Cardiac muscle cell (in vitro differentiated cells and primary cell): ENCODE data around the gene IFNL2. TPM values are rescaled to one million over a fixed set of nuclear protein-coding genes. Genes with fewer than 3 reads are reported as not detected.

Experiments
- DNase-seq, 2 donors: peaks; one replicate each; pipeline versions ENCODE4 v3.0.0 to v3.0.0-alpha.2; 2010 to 2017; ENCODE audit warnings: low read depth in 1 of 2, low spot score in 1 of 2
- H3K27ac ChIP-seq: fragments of 200-600 bp; sonication (generic); 2 replicates; pipeline ENCODE4 v1.5.1; 2016
- H3K27me3 ChIP-seq: fragments of 200-600 bp; sonication (generic); 2 replicates; pipeline ENCODE4 v1.6.0; 2016; ENCODE audit warnings: control low read depth
- H3K36me3 ChIP-seq: fragments of 200-600 bp; sonication (generic); 2 replicates; pipeline ENCODE4 v1.5.1; 2016; ENCODE audit warnings: control low read depth
- H3K4me1 ChIP-seq: fragments of 200-600 bp; sonication (generic); 2 replicates; pipeline ENCODE4 v1.8.1; 2017; ENCODE audit warnings: low read depth, mild to moderate bottlenecking, mixed run types
- H3K4me3 ChIP-seq: fragments of 200-600 bp; sonication (generic); 2 replicates; pipeline ENCODE4 v1.5.1; 2016; ENCODE audit warnings: mild to moderate bottlenecking
- H3K9me3 ChIP-seq: fragments of 200-600 bp; sonication (generic); 2 replicates; pipeline ENCODE4 v1.5.1; 2017; ENCODE audit warnings: low read depth, mild to moderate bottlenecking, control low read depth
- polyA plus RNA-seq: library from polyadenylated mRNA; unstranded; fragments of >200 nt; fragmentation: Nextera tagmentation; extraction: Ambion mirVana; gene quantifications from 2 replicates; pipeline ENCODE4 v1.2.1, GENCODE V29; 2016
- total RNA-seq: library from RNA; depleted of rRNA; stranded (reverse); fragments of >200 nt; gene quantifications from 2 replicates; pipeline ENCODE4 v1.2.3, GENCODE V29; 2016
- TF ChIP-seq, protein P1 (sequence below): IDR thresholded peaks from 2 replicates; pipeline ENCODE4 v1.5.1; 2012; ENCODE audit warnings: low read depth, mild to moderate bottlenecking, low read length

The IFNL2 gene
- total and polyA plus RNA-seq, 2 experiments from 2014 or later, result not detected

DNA sequence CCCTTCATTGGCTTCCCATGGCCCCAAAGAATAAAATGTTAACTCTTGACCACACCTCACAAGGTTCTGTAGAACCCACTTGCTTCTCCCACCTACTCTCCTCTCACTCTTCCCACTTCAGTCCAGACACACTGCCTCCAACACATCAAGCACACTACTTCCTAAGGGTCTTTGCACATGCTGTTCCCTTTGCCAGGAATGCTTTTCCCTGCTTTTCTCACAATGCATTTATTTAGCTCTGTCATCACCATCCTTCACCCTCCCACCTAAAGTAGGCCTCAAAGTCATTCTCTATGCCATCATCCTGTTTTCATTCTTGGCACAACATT lies 36.0 kb downstream of the IFNL2 start:
- Histone ChIP-seq H3K9me3 (no peaks in the 10 kb centered on the region), H3K27me3 (no peaks in the 10 kb centered on the region), H3K36me3 (no peaks in the 10 kb centered on the region), H3K4me3 (no peak overlapping the region), H3K4me1 (peaks cover 29% of the 10 kb centered on the region), H3K27ac (peak overlapping the region; percentile 62)
- TF ChIP-seq, protein P1, sequence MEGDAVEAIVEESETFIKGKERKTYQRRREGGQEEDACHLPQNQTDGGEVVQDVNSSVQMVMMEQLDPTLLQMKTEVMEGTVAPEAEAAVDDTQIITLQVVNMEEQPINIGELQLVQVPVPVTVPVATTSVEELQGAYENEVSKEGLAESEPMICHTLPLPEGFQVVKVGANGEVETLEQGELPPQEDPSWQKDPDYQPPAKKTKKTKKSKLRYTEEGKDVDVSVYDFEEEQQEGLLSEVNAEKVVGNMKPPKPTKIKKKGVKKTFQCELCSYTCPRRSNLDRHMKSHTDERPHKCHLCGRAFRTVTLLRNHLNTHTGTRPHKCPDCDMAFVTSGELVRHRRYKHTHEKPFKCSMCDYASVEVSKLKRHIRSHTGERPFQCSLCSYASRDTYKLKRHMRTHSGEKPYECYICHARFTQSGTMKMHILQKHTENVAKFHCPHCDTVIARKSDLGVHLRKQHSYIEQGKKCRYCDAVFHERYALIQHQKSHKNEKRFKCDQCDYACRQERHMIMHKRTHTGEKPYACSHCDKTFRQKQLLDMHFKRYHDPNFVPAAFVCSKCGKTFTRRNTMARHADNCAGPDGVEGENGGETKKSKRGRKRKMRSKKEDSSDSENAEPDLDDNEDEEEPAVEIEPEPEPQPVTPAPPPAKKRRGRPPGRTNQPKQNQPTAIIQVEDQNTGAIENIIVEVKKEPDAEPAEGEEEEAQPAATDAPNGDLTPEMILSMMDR, result no peak
- DNase-seq, result no peak

DNA sequence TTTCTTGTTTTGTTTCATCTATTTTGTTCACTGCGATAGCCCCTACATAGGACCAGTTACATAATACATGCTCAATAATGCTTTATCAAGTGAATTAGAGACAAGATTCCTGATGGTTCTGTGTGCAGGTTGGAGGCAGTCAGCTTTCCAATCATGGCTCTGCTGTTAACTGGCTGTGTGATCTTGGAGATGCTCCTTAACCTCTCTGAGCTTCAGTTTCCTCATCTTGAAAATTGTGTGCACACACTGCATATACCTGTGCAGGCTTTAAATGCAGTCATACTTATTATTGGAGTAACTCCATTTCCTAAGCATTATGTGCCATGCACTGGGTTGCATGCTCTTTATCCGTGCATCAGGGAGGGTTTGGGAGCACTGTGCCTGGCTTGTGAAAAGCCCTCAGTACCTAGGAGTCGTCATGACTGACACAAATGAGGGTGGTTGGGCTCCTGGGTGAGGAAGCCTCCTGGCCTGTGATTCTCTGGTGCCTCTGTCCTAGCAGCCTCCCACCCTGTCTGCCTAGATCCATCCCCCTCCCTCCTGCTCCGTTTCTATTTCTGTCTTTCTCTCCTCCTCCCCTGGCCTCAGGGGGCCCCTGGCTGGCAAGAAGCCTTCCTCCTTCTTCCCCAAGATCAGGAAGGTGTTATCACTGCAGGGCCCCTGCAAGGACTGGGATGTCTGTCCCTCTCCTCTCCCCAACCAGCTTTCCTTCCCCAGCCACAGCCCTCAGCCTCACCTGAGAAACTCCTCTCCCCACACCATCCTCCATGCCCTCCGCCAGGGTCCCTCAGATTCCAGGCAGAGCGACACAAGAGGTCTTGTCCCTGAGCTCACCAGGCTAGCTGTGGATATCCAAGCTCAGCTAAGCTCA lies 36.7 kb downstream of the IFNL2 start:
- Histone ChIP-seq H3K27me3 (no peaks in the 10 kb centered on the region), H3K27ac (peak overlapping the region; percentile 41), H3K4me1 (peaks cover 29% of the 10 kb centered on the region), H3K36me3 (no peaks in the 10 kb centered on the region), H3K9me3 (no peaks in the 10 kb centered on the region), H3K4me3 (no peak overlapping the region)
- DNase-seq, result peak in 1 of 2 donors; percentile 67
- TF ChIP-seq, protein P1, result no peak

DNA sequence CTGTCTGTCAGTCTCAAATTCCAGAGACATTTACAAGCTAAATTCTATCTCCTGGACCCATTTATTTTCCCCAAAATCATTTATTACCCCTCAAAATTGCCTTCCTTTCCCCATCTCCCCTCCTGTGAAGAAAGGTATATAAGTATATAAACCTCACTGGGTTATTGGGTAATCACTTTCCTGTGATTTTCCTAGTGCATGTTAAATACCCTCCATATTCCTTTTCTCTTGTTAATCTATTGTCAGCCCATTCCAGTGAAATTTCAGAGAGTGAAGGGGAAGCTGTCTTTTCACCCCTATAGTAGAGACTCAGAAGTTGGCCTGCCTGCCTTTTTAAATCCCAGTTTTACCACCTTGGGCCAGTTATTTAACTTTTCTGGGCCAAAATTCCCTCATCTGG lies 37.9 kb downstream of the IFNL2 start:
- no peaks in the 10 kb centered on the region for H3K36me3 ChIP-seq
- H3K27ac ChIP-seq, result peak overlapping the region; percentile 41
- no peak for DNase-seq
- TF ChIP-seq, protein P1, result no peak
- H3K4me3 ChIP-seq, result no peak overlapping the region
- H3K27me3 ChIP-seq, result no peaks in the 10 kb centered on the region
- peaks cover 34% of the 10 kb centered on the region for H3K4me1 ChIP-seq
- H3K9me3 ChIP-seq, result no peaks in the 10 kb centered on the region

DNA sequence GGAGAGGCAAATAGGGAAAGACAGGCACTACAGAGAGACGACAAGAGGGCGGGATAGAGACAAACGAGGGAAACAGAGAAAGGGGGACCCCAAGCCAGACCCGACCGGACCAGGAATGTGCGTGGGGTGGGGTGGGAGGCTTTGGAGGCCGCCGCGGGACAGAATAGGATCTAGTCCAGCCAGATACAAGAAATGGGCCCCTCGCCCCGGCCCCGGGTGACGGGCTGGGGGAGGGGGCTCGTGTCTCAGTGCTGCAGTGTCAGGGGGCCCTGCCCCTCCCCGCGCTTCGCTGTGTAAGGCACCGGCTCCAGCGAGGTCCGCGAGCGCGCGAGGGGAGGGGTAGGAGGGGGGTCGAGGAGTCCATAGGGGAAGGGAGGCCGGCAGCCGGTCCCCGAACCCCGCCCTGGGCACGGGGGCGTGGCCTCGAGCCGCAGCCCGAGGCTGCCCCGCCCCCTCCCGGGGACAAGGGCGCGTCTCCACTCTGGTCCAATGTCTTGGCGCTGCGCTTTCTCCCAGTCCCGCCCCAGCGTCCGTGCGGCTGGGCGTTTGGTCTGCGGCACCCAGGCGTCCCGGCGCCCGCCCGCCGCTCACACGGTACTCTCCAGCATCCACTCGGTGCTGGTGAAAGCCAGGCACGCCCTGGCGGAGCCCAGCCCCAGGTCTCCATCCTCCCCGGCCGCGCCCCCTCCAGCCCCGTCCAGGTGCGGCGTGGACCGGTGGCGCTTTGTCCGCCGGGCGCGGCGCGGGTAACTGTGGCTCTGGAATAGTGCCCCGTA lies 39.0 kb downstream of the IFNL2 start:
- TF ChIP-seq, protein P1, result no peak
- peak overlapping the region; percentile 48 for H3K4me3 ChIP-seq
- H3K9me3 ChIP-seq, result no peaks in the 10 kb centered on the region
- peaks cover 36% of the 10 kb centered on the region for H3K4me1 ChIP-seq
- H3K27me3 ChIP-seq, result no peaks in the 10 kb centered on the region
- H3K36me3 ChIP-seq, result peaks cover 3% of the 10 kb centered on the region
- DNase-seq, result peak; percentile 28 to 91
- H3K27ac ChIP-seq, result peak overlapping the region; percentile 53

DNA sequence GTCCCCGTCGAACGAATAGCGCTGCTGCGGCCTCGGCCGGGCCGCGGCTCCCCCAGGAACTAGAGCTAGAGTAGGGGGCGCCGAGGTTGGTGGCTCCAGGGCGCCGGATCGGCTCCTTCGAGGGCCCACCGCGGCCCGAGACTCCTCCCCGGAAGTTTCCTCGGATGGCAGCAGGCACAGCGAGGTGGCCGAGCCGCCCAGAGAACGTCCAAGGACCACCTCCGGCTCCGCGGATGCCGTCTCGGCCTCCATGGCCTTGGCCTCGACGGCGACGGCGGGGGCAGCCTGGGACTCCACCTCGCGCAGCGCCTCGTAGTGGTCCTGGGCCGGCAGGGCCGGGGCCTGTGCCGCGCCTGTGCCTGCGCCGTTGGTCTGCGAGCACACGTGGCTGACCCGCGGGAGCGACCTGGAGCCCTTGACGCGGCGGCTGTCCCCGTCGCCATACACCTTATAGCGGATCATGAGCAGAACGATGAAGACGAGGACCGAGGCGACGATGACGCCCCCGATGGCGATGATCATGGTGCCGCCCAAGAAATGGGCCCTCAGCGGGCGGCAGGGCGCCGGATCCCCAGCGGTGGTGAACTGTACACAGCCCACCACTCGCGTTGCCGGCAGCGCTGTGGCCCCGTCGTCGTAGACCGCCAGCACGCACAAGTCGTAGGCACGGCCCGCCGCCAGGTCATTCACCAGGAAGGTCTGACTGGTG lies 39.8 kb downstream of the IFNL2 start:
- no peak for DNase-seq

More for the DNA sequence above, 39.8 kb downstream of the IFNL2 start:
- H3K9me3 ChIP-seq, result no peaks in the 10 kb centered on the region
- peaks cover 36% of the 10 kb centered on the region for H3K4me1 ChIP-seq
- no peaks in the 10 kb centered on the region for H3K27me3 ChIP-seq
- peak overlapping the region; percentile 48 for H3K4me3 ChIP-seq
- peaks cover 4% of the 10 kb centered on the region for H3K36me3 ChIP-seq
- H3K27ac ChIP-seq, result no peak overlapping the region
- TF ChIP-seq, protein P1, result no peak
